ENCODE results near the gene MYO5B.

MYO5B gene

DNA sequence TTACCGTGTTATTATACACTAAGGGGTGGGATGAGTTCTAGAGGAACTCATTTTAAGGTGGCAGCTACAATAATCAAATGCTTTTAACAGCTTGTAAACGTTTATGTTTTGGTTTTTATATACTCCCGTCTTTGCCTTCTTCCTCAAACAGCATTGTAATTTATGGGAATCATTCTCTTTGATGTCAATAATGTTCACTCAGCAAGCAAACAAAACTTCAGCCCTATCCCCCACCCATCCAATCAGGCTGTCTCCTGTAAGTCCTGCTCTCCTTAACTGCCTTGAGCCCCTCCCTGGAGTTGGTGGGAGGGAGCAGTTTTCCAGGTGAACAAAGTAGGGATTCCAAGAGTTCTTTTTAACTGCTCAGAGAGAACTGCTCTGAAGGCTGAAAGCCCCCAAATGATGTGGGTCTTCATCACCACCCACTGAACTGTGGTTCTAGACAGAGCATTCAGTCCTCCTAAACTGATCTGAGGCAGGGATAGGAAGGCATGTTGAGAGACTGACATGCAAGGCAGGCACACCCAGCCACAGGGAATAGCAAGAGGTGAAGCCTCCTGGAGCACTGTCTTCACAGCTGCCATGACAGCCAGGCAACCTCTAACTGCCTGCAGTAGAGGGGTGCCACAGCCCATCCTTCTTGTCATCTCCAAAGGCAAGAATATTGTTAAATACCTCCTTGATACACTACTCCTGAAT lies 17.5 kb downstream of the MYO5B start:
- Mint-ChIP-seq H3K9me3 (no peaks in the 10 kb centered on the region), H3K4me3 (no peak overlapping the region), H3K27me3 (ENCODE audit: low read depth) (peaks cover 28% of the 10 kb centered on the region), H3K36me3 (ENCODE audit: low read depth) (no peaks in the 10 kb centered on the region), H3K4me1 (ENCODE audit: low read depth) (no peaks in the 10 kb centered on the region), H3K27ac (no peak overlapping the region)
- DNase-seq (ENCODE audit: low spot score) = no peak

- Mint-ChIP-seq H3K4me1 (ENCODE audit: low read depth) (no peaks in the 10 kb centered on the region), H3K4me3 (no peak overlapping the region)
These were observed 22.6 kb downstream of the MYO5B start for GRCh38 chr18:50172367-50172766.

GRCh38 chr18:50171406-50171805 lies 23.5 kb downstream of the MYO5B start:
- H3K9me3 Mint-ChIP-seq = no peaks in the 10 kb centered on the region
- no peak for DNase-seq (ENCODE audit: low spot score)
- no peaks in the 10 kb centered on the region for H3K4me1 Mint-ChIP-seq (ENCODE audit: low read depth)
- H3K4me3 Mint-ChIP-seq = no peak overlapping the region
- H3K36me3 Mint-ChIP-seq (ENCODE audit: low read depth) = no peaks in the 10 kb centered on the region
- no peak overlapping the region for H3K27ac Mint-ChIP-seq
- H3K27me3 Mint-ChIP-seq (ENCODE audit: low read depth) = peaks cover 11% of the 10 kb centered on the region

More at GRCh38 chr18:50172367-50172766, 22.6 kb downstream of the MYO5B start:
- Mint-ChIP-seq H3K36me3 (ENCODE audit: low read depth) (no peaks in the 10 kb centered on the region), H3K27ac (no peak overlapping the region), H3K9me3 (no peaks in the 10 kb centered on the region), H3K27me3 (ENCODE audit: low read depth) (peaks cover 13% of the 10 kb centered on the region)
- DNase-seq (ENCODE audit: low spot score) = no peak

- Mint-ChIP-seq H3K36me3 (ENCODE audit: low read depth) (no peaks in the 10 kb centered on the region), H3K4me1 (ENCODE audit: low read depth) (no peaks in the 10 kb centered on the region), H3K9me3 (no peaks in the 10 kb centered on the region)
These were observed 24.9 kb downstream of the MYO5B start for GRCh38 chr18:50170004-50170403.

DNA sequence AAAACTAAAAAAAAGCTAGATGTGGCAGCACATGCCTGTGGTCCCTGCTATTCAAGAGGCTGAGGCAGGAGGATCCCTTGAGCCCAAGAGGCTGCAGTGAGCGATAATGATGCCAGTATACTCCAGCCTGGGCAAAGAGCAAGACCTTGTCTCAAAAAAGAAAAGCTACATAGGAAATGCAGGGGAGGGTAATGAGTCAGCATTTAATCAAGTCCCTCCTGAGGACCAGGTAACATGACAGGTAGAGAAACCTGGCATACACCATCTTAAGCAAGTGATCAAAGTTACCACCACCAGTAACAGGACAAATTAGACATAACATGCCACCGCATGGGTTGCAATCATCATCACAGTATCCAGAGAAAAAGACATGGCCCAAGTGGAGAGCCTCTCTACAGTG lies 25.8 kb downstream of the MYO5B start:
- Mint-ChIP-seq H3K27me3 (ENCODE audit: low read depth) (peaks cover 13% of the 10 kb centered on the region), H3K36me3 (ENCODE audit: low read depth) (no peaks in the 10 kb centered on the region), H3K4me3 (no peak overlapping the region), H3K4me1 (ENCODE audit: low read depth) (no peaks in the 10 kb centered on the region), H3K27ac (no peak overlapping the region), H3K9me3 (no peaks in the 10 kb centered on the region)
- DNase-seq (ENCODE audit: low spot score) = no peak

More at GRCh38 chr18:50170004-50170403, 24.9 kb downstream of the MYO5B start:
- DNase-seq (ENCODE audit: low spot score) = no peak
- Mint-ChIP-seq H3K27me3 (ENCODE audit: low read depth) (peaks cover 8% of the 10 kb centered on the region), H3K27ac (no peak overlapping the region), H3K4me3 (no peak overlapping the region)

DNA sequence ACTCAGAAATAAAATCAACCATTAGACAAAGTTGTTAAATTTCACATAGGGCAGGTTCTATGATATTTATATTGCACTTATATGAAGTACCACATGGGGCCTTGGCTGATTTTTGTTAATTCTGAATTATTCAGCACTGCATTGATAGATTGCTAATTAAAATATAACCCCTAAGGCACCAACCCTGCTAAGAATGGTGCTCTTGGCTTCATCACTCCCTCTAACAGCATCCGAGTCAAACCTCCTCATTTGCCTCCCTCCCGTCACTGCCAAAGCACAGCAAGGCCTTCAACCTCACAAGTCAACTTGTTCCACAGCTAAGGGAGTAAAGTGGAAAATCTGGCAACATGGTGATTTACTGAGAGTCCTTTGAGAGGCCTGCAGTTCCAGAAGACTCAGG lies 27.0 kb downstream of the MYO5B start:
- no peak overlapping the region for H3K27ac Mint-ChIP-seq
- H3K36me3 Mint-ChIP-seq (ENCODE audit: low read depth) = no peaks in the 10 kb centered on the region
- peaks cover 21% of the 10 kb centered on the region for H3K27me3 Mint-ChIP-seq (ENCODE audit: low read depth)
- H3K9me3 Mint-ChIP-seq = no peaks in the 10 kb centered on the region
- DNase-seq (ENCODE audit: low spot score) = no peak
- no peaks in the 10 kb centered on the region for H3K4me1 Mint-ChIP-seq (ENCODE audit: low read depth)
- no peak overlapping the region for H3K4me3 Mint-ChIP-seq

DNA sequence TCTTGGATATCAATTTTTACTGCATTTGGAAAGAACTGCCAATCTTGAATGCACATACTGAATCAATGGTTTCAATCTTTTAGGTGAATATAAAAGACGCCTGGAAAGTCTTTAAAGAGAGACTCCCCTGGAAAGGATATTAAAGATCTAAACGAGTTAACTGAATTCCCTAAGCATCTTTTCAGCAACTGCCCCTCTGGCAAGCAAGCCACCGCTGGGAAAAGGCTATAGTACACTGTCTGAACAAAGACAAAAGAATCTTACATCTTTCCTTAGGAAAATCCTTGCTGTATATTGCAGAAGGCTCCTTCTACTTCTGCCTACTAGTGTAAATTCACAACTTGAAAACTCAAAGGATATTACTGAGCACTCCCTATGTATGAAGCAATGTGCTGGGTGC lies 28.0 kb downstream of the MYO5B start:
- DNase-seq (ENCODE audit: low spot score) = no peak
- Mint-ChIP-seq H3K9me3 (no peaks in the 10 kb centered on the region), H3K27ac (no peak overlapping the region)

DNA sequence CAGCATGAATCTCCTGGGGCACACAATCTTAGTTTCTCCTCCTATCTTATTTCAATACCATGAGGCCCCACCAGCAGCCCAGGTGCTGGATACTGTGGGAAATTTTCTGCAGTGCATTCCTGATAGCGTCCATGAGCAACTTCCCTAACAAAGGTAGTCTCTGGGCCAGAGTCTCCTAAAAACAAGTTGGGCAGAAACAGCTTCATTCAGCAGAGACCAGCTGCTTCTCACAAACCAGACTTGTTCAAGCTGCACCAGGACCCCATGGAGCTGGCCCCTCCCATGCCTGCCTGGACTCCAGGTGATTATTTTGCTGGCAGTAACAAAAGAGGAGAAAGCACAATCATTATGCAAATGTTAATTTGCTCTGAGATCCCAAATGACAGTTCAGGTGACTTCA lies 31.4 kb downstream of the MYO5B start:
- H3K4me1 Mint-ChIP-seq (ENCODE audit: low read depth) = no peaks in the 10 kb centered on the region
- peaks cover 29% of the 10 kb centered on the region for H3K27me3 Mint-ChIP-seq (ENCODE audit: low read depth)
- no peak overlapping the region for H3K4me3 Mint-ChIP-seq
- DNase-seq (ENCODE audit: low spot score) = no peak
- H3K36me3 Mint-ChIP-seq (ENCODE audit: low read depth) = no peaks in the 10 kb centered on the region
- no peak overlapping the region for H3K27ac Mint-ChIP-seq
- H3K9me3 Mint-ChIP-seq = no peaks in the 10 kb centered on the region

More for the DNA sequence above, 28.0 kb downstream of the MYO5B start:
- no peaks in the 10 kb centered on the region for H3K36me3 Mint-ChIP-seq (ENCODE audit: low read depth)
- H3K4me3 Mint-ChIP-seq = no peak overlapping the region
- H3K27me3 Mint-ChIP-seq (ENCODE audit: low read depth) = peaks cover 25% of the 10 kb centered on the region
- no peaks in the 10 kb centered on the region for H3K4me1 Mint-ChIP-seq (ENCODE audit: low read depth)

DNA sequence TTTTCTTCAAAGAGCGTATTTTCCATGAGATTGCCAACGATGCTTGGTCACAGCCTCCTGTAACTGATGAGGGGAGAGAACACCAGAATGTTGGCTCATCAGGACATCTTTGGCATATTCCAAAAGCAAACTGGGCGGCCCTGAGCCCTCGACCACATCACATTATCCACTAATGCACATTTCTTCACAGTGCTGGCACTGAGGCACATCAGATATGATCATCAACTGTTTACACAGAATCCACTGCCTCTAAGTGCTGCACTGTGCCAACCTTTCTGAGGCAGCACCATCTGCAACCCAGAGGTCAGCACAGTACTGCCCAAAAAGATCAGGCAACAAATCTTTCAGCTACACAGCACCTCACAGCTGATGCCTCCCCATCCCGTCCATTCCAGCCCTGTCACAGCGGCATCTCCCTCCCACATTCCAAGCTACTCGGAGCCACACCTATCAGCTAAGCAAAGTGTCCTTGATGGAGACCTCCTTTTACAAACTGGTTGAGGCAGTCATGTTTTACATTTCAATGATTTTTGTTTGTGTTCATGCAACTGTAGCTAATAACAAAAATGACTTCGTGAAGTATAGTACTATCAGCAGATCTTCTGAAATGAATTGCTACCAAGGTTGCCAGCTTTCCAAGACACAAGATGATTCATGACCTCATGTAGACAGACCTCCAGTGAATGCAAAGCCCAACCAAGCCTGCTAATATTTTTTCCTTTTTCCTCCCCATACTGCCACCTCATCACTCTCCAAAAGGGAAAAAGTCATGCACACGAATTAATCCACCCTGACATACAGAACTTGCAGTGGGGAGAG lies 32.3 kb downstream of the MYO5B start:
- Mint-ChIP-seq H3K27ac (no peak overlapping the region), H3K9me3 (no peaks in the 10 kb centered on the region), H3K4me1 (ENCODE audit: low read depth) (no peaks in the 10 kb centered on the region), H3K27me3 (ENCODE audit: low read depth) (peaks cover 28% of the 10 kb centered on the region), H3K36me3 (ENCODE audit: low read depth) (no peaks in the 10 kb centered on the region), H3K4me3 (no peak overlapping the region)
- no peak for DNase-seq (ENCODE audit: low spot score)

DNA sequence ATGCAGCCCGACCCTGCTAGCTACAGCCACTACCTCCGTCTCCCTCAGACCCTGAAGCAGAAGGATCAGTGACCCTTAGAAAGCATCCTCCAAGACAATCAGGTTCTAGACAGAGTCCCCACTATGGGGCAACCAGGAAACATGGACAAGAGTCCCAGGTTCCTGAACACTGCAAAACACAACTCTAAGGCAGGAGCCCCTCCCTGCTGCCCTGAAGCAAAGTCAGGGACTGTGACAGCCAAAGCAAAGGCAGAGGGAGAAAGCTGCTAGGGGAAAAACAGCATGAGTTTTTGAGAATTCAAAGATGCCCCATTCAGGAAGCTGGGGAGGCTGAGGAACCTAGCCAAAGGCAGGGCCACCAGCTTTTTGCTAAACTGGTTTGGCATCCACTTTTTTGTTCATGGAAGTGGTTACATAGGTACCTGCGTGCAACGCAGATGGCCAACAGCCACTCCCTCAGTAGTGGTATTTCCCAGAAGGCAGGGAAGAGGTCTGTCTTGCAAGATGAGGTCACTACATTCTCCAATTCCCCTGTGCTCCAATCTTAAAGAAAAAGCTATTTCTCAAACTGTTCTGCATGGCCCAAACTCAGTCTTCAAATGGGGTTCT lies 33.2 kb downstream of the MYO5B start:
- peaks cover 24% of the 10 kb centered on the region for H3K27me3 Mint-ChIP-seq (ENCODE audit: low read depth)
- no peak overlapping the region for H3K27ac Mint-ChIP-seq
- no peaks in the 10 kb centered on the region for H3K36me3 Mint-ChIP-seq (ENCODE audit: low read depth)
- DNase-seq (ENCODE audit: low spot score) = no peak
- no peak overlapping the region for H3K4me3 Mint-ChIP-seq
- no peaks in the 10 kb centered on the region for H3K9me3 Mint-ChIP-seq
- H3K4me1 Mint-ChIP-seq (ENCODE audit: low read depth) = no peaks in the 10 kb centered on the region

DNA sequence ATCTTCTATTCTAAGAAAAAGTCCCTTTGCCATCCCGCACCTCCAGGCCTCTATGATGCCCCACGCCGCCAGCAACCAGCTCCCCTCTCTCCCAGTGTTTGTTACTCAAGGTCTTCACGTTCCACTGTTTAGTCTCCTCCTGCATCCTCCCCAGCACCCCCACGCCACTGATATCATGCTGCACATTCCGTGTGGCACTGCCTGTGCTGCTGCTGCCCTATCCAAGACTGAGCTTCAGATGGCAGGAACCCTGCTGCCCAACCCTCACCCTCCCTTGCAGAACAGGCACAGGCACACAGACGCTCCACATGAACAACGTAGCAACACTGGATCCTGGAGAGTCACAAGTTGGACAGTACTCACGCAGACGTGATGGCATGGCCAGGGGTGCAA lies 35.3 kb downstream of the MYO5B start:
- no peaks in the 10 kb centered on the region for H3K36me3 Mint-ChIP-seq (ENCODE audit: low read depth)
- peaks cover 20% of the 10 kb centered on the region for H3K27me3 Mint-ChIP-seq (ENCODE audit: low read depth)
- H3K9me3 Mint-ChIP-seq = no peaks in the 10 kb centered on the region
- no peak overlapping the region for H3K27ac Mint-ChIP-seq
- no peak for DNase-seq (ENCODE audit: low spot score)
- H3K4me3 Mint-ChIP-seq = no peak overlapping the region
- no peaks in the 10 kb centered on the region for H3K4me1 Mint-ChIP-seq (ENCODE audit: low read depth)

- Mint-ChIP-seq H3K27ac (no peak overlapping the region), H3K9me3 (no peaks in the 10 kb centered on the region), H3K4me1 (ENCODE audit: low read depth) (no peaks in the 10 kb centered on the region), H3K4me3 (no peak overlapping the region), H3K36me3 (ENCODE audit: low read depth) (no peaks in the 10 kb centered on the region), H3K27me3 (ENCODE audit: low read depth) (peaks cover 22% of the 10 kb centered on the region)
- no peak for DNase-seq (ENCODE audit: low spot score)
These were observed 35.9 kb downstream of the MYO5B start for GRCh38 chr18:50158866-50159653.

GRCh38 chr18:50155406-50155805 lies 39.5 kb downstream of the MYO5B start:
- Mint-ChIP-seq H3K36me3 (ENCODE audit: low read depth) (no peaks in the 10 kb centered on the region), H3K4me3 (no peak overlapping the region), H3K9me3 (no peaks in the 10 kb centered on the region), H3K4me1 (ENCODE audit: low read depth) (no peaks in the 10 kb centered on the region), H3K27me3 (ENCODE audit: low read depth) (peaks cover 10% of the 10 kb centered on the region), H3K27ac (no peak overlapping the region)
- DNase-seq (ENCODE audit: low spot score) = no peak

GRCh38 chr18:50154420-50154819 lies 40.5 kb downstream of the MYO5B start:
- H3K27ac Mint-ChIP-seq = no peak overlapping the region
- H3K9me3 Mint-ChIP-seq = no peaks in the 10 kb centered on the region
- no peaks in the 10 kb centered on the region for H3K36me3 Mint-ChIP-seq (ENCODE audit: low read depth)
- H3K4me3 Mint-ChIP-seq = no peak overlapping the region
- H3K4me1 Mint-ChIP-seq (ENCODE audit: low read depth) = no peaks in the 10 kb centered on the region
- peaks cover 10% of the 10 kb centered on the region for H3K27me3 Mint-ChIP-seq (ENCODE audit: low read depth)
- no peak for DNase-seq (ENCODE audit: low spot score)
